ENCODE data around the gene NELL1.

DNA sequence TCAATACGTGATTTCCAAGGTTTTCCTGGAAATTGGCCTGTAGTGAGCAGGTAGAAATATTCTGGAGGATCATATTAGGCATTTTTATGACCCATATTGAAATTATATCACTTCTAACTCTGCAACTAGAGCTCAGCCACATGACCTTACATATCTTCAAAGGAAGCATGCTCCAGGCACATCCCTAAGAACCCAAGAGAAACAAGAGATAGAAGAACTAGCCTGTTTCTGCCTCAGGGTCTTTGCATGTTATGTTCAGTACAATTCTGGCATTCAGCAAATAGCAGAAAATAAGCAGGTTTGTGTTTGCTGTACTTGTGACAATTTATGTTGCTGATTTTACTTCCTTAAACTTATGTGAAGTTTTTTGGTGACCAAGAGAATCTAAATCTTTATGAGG lies 859.8 kb downstream of the NELL1 start:
- TF ChIP-seq, protein P1, sequence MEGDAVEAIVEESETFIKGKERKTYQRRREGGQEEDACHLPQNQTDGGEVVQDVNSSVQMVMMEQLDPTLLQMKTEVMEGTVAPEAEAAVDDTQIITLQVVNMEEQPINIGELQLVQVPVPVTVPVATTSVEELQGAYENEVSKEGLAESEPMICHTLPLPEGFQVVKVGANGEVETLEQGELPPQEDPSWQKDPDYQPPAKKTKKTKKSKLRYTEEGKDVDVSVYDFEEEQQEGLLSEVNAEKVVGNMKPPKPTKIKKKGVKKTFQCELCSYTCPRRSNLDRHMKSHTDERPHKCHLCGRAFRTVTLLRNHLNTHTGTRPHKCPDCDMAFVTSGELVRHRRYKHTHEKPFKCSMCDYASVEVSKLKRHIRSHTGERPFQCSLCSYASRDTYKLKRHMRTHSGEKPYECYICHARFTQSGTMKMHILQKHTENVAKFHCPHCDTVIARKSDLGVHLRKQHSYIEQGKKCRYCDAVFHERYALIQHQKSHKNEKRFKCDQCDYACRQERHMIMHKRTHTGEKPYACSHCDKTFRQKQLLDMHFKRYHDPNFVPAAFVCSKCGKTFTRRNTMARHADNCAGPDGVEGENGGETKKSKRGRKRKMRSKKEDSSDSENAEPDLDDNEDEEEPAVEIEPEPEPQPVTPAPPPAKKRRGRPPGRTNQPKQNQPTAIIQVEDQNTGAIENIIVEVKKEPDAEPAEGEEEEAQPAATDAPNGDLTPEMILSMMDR (conservative IDR thresholded peaks at IDR 0.05; ENCODE audit: low read depth in 2 of 2): no peak
- TF ChIP-seq POLR2AphosphoS5 (IDR thresholded peaks at IDR 0.05; ENCODE audit: low read depth) (no peak), EZH2phosphoT487 (IDR thresholded peaks at IDR 0.05; ENCODE audit: unreplicated experiment) (no peak)

All from GM23338 (cell line).